ENCODE results near the gene ZSCAN10. TPM values are rescaled to one million over a fixed set of nuclear protein-coding genes. Genes with fewer than 3 reads are reported as not detected.
"Not testable (repeated sequence)": the region's sequence is repeated elsewhere in the genome, so short reads cannot be mapped to it uniquely, and the experiment has no call there.

Gene ZSCAN10
- total RNA-seq, 8 experiments from 2014 or later, result 0.17 to 0.71 (median 0.40) TPM; not detected in 2

DNA sequence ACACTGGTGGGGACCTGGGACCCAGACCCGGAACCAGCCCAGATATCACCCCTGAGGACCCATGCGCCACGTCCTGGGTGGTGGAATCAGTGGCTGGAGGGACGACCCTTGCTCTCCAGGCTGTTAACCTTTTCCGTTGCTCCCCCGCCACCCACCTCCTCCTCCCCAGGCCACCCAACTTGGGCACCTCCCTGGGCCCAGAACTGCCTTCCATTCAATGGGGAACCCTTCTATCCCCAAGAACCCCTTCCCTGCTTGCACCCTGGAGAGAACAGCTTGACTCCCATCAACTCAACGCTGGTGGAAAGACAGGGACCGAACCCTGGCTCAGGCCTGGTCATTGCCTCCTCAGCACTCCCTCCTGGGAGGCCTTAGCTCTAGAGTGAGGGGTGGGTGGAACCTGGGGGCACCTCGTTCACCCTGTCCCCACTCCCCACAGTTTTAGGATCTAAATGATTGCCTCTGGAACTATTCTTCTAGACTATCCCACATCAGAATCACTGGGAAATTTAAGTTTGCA lies 39.3 kb downstream of the ZSCAN10 start:
- ATAC-seq (replicated peaks in 6 of 8), result no peak
- in situ Hi-C loops (cut with MboI; ENCODE audit: low pct_unique_long_range_greater_than_20kb in 2 of 9, low sequenced_read_pairs in 9 of 9, unreplicated experiment in 9 of 9), result no loop called here
- peaks cover 3 to 9% of the 10 kb centered on the region in 2 donors for H3K4me1 ChIP-seq (replicated peaks in 1 of 2)
- H3K27ac ChIP-seq, result peak overlapping the region in 1 of 2 donors; percentile 66
- 20% methylated on average over 1 of the region's 9 CpGs; no CpG with 5 or more reads in 9 of the 10 experiments for WGBS, 10 experiments
- peak overlapping the region; percentile 86 to 93 (median 90) for H3K4me3 ChIP-seq

DNA sequence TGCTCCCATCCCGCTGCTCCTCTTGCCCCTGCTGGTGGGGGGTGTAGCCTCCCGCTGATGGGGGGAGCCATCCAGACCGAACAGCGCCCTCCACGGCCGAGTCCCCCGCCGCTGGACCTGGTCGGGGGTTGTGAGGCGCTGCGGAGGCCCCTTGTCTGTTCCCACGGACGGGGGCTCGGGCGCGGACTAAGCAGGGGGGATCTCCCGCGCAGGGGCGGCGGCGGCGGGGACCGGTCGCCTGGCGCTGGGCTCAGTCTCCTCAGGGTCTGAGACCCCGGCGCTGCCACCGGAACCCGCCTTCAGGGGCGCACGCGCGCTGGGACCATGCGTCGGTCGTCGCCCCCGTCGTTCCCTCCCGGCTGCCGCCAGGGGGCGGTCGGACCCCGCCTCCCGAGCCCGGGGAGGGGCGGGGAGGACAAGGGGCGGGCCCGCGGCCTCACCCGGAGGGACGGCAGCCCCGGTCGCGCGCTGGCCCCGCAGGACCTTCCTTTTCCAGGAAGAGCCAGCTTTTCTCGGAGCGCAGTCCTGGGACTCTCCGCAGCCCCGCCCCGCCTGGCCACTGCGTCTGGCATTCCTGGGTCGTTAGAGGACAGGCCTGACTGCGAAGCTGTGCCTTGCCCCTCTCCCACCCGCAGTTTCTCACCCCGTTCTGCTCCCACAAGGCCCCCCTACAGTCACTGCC lies 39.9 kb downstream of the ZSCAN10 start:
- no CpG with 5 or more reads among the region's 67 CpGs for WGBS, 10 experiments
- Histone ChIP-seq H3K27ac (peak overlapping the region; percentile 45 to 72), H3K4me3 (peak overlapping the region; percentile 86 to 93 (median 90)), H3K4me1 (replicated peaks in 1 of 2) (peaks cover 3 to 9% of the 10 kb centered on the region in 2 donors)
- in situ Hi-C loops (cut with MboI; ENCODE audit: low pct_unique_long_range_greater_than_20kb in 2 of 9, low sequenced_read_pairs in 9 of 9, unreplicated experiment in 9 of 9), result no loop called here
- ATAC-seq (replicated peaks in 6 of 8), result peak; percentile 82 to 93 (median 90)

DNA sequence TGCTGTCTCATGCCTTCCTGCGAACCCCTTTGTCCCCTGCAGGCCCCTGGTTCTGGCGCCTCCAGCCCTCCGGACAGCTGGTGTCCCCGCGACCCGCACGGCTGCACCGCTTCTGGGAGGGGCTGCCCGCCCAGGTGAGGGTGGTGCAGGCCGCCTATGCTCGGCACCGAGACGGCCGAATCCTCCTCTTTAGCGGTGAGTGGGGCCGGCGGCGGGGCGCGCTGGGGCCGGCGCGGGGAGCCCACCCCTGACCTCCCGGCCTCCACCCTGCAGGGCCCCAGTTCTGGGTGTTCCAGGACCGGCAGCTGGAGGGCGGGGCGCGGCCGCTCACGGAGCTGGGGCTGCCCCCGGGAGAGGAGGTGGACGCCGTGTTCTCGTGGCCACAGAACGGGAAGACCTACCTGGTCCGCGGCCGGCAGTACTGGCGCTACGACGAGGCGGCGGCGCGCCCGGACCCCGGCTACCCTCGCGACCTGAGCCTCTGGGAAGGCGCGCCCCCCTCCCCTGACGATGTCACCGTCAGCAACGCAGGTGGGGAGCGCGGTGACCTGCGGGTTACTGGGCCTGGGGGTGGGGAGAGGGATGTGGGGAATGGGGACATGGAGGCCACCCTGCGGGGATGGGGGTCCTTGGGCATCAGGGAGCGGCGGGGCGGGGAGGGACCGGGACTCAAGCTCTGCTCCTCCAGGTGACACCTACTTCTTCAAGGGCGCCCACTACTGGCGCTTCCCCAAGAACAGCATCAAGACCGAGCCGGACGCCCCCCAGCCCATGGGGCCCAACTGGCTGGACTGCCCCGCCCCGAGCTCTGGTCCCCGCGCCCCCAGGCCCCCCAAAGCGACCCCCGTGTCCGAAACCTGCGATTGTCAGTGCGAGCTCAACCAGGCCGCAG lies 40.7 kb downstream of the ZSCAN10 start:
- peaks cover 3 to 9% of the 10 kb centered on the region in 2 donors for H3K4me1 ChIP-seq (replicated peaks in 1 of 2)
- peak overlapping the region in 1 of 2 donors; percentile 72 for H3K27ac ChIP-seq
- WGBS, 10 experiments, result 80 to 100% (median 100%) methylated on average over 1 of the region's 77 CpGs; no CpG with 5 or more reads in 7 of the 10 experiments
- in situ Hi-C loops (cut with MboI; ENCODE audit: low pct_unique_long_range_greater_than_20kb in 2 of 9, low sequenced_read_pairs in 9 of 9, unreplicated experiment in 9 of 9), result no loop called here
- H3K4me3 ChIP-seq, result peak overlapping the region; percentile 86 to 93 (median 90)
- ATAC-seq (replicated peaks in 6 of 8), result peak; percentile 12 to 70 (median 54)

DNA sequence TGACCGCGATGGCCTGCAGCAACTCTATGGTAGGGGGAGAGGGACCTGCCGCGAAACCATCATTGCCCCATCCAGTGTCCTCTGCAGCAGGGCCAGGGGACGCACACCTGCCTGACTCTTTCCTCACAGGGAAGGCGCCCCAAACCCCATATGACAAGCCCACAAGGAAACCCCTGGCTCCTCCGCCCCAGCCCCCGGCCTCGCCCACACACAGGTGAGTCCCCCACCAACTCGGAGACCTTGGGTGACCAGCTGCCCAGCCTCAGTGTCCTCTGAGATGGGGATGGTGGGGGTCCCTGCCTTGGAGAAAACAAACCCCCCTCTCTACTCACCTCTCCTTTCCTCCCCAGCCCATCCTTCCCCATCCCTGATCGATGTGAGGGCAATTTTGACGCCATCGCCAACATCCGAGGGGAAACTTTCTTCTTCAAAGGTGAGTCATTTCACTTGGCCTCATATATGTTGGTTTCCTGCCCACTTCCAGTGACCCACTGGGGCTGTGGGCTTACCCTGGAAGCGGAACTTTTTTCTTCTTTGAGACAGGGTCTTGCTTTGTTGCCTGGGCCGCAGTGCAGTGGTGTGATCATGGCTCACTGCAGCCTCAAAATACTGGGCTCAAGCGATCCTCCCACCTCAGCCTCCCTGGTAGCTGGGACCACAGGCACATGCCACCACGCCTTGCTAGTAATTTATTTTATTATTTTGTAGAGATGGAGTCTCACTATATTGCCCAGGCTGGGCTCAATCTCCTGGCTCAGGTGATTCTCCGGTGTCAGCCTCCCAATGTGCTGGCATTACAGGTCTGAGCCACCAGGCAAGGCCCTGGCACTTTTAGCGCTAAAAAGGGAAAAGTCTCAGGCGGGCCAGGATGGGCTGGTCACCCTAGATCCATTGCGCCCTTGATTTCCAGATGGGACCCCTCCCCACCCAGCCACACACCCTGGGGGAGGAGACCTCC lies 41.6 kb downstream of the ZSCAN10 start:
- in situ Hi-C loops (cut with MboI; ENCODE audit: low pct_unique_long_range_greater_than_20kb in 2 of 9, low sequenced_read_pairs in 9 of 9, unreplicated experiment in 9 of 9), result no loop called here
- 60 to 100% (median 89%) methylated on average over 2 to 10 of the region's 22 CpGs; no CpG with 5 or more reads in 3 of the 10 experiments for WGBS, 10 experiments
- H3K27ac ChIP-seq, result no peak overlapping the region
- H3K4me1 ChIP-seq (replicated peaks in 1 of 2), result peaks cover 3 to 9% of the 10 kb centered on the region in 2 donors
- no peak for ATAC-seq (replicated peaks in 6 of 8)
- peak overlapping the region in 4 of 5 donors; percentile 88 to 93 (median 92) for H3K4me3 ChIP-seq

DNA sequence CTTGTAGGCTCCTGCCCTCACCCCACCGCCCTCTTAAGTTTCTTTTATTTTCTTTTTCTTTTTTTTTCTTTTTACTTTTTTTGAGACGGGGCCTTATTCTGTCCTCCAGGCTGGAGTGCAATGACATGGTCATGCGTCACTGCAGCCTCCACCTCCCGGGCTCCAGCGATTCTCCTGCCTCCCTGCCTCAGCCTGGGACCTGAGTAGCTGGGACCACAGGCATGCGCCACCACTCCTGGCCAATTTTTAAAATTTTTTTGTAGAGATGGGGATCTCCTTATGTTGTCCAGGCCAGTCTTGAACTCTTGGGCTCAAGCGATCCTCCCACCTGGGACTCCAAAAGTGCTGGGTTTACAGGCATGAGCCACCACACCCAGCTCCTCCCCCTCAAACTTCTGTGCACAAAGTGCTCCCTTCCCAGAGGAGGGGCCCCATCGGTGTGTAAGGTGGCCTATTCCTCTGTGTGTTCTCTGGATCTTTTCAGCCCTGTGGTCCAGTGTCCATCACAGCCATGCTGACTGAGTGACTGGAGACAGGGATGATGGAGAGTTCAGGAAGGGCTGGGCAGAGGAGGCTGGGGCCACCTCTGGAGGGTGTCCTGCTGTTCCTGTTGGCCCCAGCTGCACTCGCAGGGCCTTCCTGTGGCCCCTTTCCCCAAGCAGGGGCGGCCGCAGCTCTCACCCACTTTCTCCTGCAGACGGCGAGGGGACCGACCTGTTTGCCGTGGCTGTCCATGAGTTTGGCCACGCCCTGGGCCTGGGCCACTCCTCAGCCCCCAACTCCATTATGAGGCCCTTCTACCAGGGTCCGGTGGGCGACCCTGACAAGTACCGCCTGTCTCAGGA lies 42.5 kb downstream of the ZSCAN10 start:
- no peak overlapping the region for H3K4me3 ChIP-seq
- no peak for ATAC-seq (replicated peaks in 6 of 8)
- no peak overlapping the region for H3K27ac ChIP-seq
- in situ Hi-C loops (cut with MboI; ENCODE audit: low pct_unique_long_range_greater_than_20kb in 2 of 9, low sequenced_read_pairs in 9 of 9, unreplicated experiment in 9 of 9), result no loop called here
- H3K4me1 ChIP-seq (replicated peaks in 1 of 2), result peaks cover 3 to 9% of the 10 kb centered on the region in 2 donors
- 50 to 100% (median 80%) methylated on average over 1 to 6 of the region's 19 CpGs; no CpG with 5 or more reads in 1 of the 10 experiments for WGBS, 10 experiments

GRCh38 chr16:3055734-3056115 lies 43.4 kb downstream of the ZSCAN10 start:
- H3K4me3 ChIP-seq; in situ Hi-C loops (cut with MboI; ENCODE audit: low pct_unique_long_range_greater_than_20kb in 2 of 9, low sequenced_read_pairs in 9 of 9, unreplicated experiment in 9 of 9); H3K27ac ChIP-seq; ATAC-seq (replicated peaks in 6 of 8); H3K4me1 ChIP-seq (replicated peaks in 1 of 2): not testable (repeated sequence)
- 40 to 67% (median 43%) methylated on average over 2 to 4 of the region's 9 CpGs; no CpG with 5 or more reads in 6 of the 10 experiments for WGBS, 10 experiments

DNA sequence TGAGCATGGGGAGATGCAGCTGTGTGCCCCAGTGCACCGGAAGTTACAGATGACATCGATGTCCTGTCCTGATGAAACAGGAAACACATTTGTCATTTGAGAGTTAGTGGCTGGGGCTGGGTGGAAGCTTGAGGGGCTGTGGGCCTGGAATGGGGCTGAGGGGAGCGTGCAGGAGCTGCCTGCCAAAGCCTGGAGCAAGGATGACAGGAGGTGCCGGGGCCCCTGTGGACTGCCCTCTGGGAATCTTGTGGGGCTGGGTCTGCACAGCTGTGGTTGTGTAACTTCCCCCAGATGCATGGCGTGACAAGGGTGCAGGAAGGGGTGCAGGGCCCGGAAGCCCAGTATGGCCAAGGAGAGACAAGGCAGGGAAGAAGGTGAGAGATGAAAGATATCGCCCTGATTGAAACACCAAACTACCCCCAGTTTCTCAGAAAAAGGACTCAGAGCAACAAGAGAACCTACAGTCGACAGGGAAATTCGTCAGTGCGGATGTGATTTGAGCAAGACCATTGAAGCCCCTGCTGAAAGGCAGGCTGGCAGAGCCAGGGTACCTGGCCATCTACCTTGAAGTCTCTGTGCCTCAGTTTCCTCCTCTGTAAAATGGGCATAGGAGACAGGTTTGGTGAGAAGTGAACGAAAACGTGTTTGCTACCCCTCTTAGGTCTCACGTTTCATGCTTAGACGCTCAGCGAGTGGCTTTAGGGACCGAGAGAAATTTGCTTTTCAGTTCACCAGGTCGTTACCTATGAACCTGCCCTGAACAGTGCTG lies 43.9 kb downstream of the ZSCAN10 start:
- H3K4me3 ChIP-seq, result no peak overlapping the region
- peaks cover 3 to 9% of the 10 kb centered on the region in 2 donors for H3K4me1 ChIP-seq (replicated peaks in 1 of 2)
- no peak overlapping the region for H3K27ac ChIP-seq
- ATAC-seq (replicated peaks in 6 of 8), result no peak
- 68 to 92% (median 75%) methylated on average over 2 to 12 of the region's 17 CpGs; no CpG with 5 or more reads in 5 of the 10 experiments for WGBS, 10 experiments
- in situ Hi-C loops (cut with MboI; ENCODE audit: low pct_unique_long_range_greater_than_20kb in 2 of 9, low sequenced_read_pairs in 9 of 9, unreplicated experiment in 9 of 9), result no loop called here

GRCh38 chr16:3053330-3053710 lies 45.8 kb downstream of the ZSCAN10 start:
- H3K4me1 ChIP-seq (replicated peaks in 1 of 2); H3K4me3 ChIP-seq; ATAC-seq (replicated peaks in 6 of 8); H3K27ac ChIP-seq; in situ Hi-C loops (cut with MboI; ENCODE audit: low pct_unique_long_range_greater_than_20kb in 2 of 9, low sequenced_read_pairs in 9 of 9, unreplicated experiment in 9 of 9): not testable (repeated sequence)
- no CpG with 5 or more reads among the region's 13 CpGs for WGBS, 10 experiments

- H3K4me1 ChIP-seq (replicated peaks in 1 of 2); H3K27ac ChIP-seq; in situ Hi-C loops (cut with MboI; ENCODE audit: low pct_unique_long_range_greater_than_20kb in 2 of 9, low sequenced_read_pairs in 9 of 9, unreplicated experiment in 9 of 9); H3K4me3 ChIP-seq: not testable (repeated sequence)
- no CpG with 5 or more reads among the region's 12 CpGs for WGBS, 10 experiments
- peak in 3 of 8 experiments; percentile 14 to 45 (median 27) for ATAC-seq (replicated peaks in 6 of 8)
These were observed 46.3 kb downstream of the ZSCAN10 start for GRCh38 chr16:3052571-3053329.

DNA sequence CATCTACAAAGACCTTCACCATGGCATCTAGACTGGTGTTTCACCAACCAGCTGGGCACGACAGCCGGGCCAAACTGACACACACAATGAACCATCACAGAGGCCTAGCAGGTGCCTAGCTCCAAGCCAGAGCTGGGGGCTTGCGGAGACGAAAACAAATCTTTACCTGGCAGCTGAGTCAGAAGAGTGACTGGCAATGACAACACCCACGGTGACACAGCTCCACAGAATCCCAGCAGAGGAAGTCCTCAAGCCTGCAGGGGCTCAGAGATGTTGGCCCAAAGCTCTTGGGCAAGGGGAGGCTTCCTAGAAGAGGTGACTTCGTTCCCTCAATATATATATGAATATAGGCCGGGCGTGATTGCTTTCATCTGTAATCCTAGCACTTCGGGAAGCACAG lies 47.6 kb downstream of the ZSCAN10 start:
- no peak for ATAC-seq (replicated peaks in 6 of 8)

More for the DNA sequence above, 47.6 kb downstream of the ZSCAN10 start:
- Histone ChIP-seq H3K27ac (no peak overlapping the region), H3K4me1 (replicated peaks in 1 of 2) (peaks cover 0 to 4% of the 10 kb centered on the region in 2 donors), H3K4me3 (no peak overlapping the region)
- in situ Hi-C loops (cut with MboI; ENCODE audit: low pct_unique_long_range_greater_than_20kb in 2 of 9, low sequenced_read_pairs in 9 of 9, unreplicated experiment in 9 of 9), result no loop called here
- 69 to 87% (median 76%) methylated on average over 2 to 5 of the region's 9 CpGs; no CpG with 5 or more reads in 6 of the 10 experiments for WGBS, 10 experiments
